ENCODE measurements around the gene CAB39L. TPM values are rescaled to one million over a fixed set of nuclear protein-coding genes. Genes with fewer than 3 reads are reported as not detected.

Gene CAB39L
- total RNA-seq, 1 donor from 2014 or later, result 13.3 TPM

GRCh38 chr13:49409008-49409407 lies 34.9 kb downstream of the CAB39L start:
- Mint-ChIP-seq H3K36me3 (peaks cover 18% of the 10 kb centered on the region), H3K4me3 (no peak overlapping the region), H3K27ac (no peak overlapping the region), H3K9me3 (peaks cover 19% of the 10 kb centered on the region), H3K4me1 (peaks cover 3% of the 10 kb centered on the region), H3K27me3 (ENCODE audit: low read depth) (no peaks in the 10 kb centered on the region)
- no peak for DNase-seq (ENCODE audit: low spot score in 2 of 2, unreplicated experiment in 2 of 2)
- no peak for TF ChIP-seq CTCF (IDR thresholded peaks at IDR 0.05; ENCODE audit: unreplicated experiment)

GRCh38 chr13:49407936-49408335 lies 35.9 kb downstream of the CAB39L start:
- TF ChIP-seq CTCF (IDR thresholded peaks at IDR 0.05; ENCODE audit: unreplicated experiment), result no peak
- no peak for DNase-seq (ENCODE audit: low spot score in 2 of 2, unreplicated experiment in 2 of 2)

GRCh38 chr13:49407068-49407467 lies 36.8 kb downstream of the CAB39L start:
- no peak overlapping the region for H3K4me3 Mint-ChIP-seq
- TF ChIP-seq CTCF (IDR thresholded peaks at IDR 0.05; ENCODE audit: unreplicated experiment), result no peak
- no peaks in the 10 kb centered on the region for H3K27me3 Mint-ChIP-seq (ENCODE audit: low read depth)

More at GRCh38 chr13:49407936-49408335, 35.9 kb downstream of the CAB39L start:
- no peak overlapping the region for H3K4me3 Mint-ChIP-seq
- peaks cover 22% of the 10 kb centered on the region for H3K36me3 Mint-ChIP-seq
- H3K9me3 Mint-ChIP-seq, result peaks cover 27% of the 10 kb centered on the region
- H3K27me3 Mint-ChIP-seq (ENCODE audit: low read depth), result no peaks in the 10 kb centered on the region
- H3K4me1 Mint-ChIP-seq, result peaks cover 3% of the 10 kb centered on the region
- H3K27ac Mint-ChIP-seq, result no peak overlapping the region

GRCh38 chr13:49404703-49405020 lies 39.2 kb downstream of the CAB39L start:
- no peak for TF ChIP-seq CTCF (IDR thresholded peaks at IDR 0.05; ENCODE audit: unreplicated experiment)
- no peak for DNase-seq (ENCODE audit: low spot score in 2 of 2, unreplicated experiment in 2 of 2)
- Mint-ChIP-seq H3K27me3 (ENCODE audit: low read depth) (no peaks in the 10 kb centered on the region), H3K4me3 (no peak overlapping the region), H3K36me3 (peaks cover 22% of the 10 kb centered on the region), H3K27ac (no peak overlapping the region), H3K9me3 (peaks cover 27% of the 10 kb centered on the region), H3K4me1 (peaks cover 26% of the 10 kb centered on the region)

More at GRCh38 chr13:49407068-49407467, 36.8 kb downstream of the CAB39L start:
- Mint-ChIP-seq H3K9me3 (peaks cover 27% of the 10 kb centered on the region), H3K36me3 (peaks cover 22% of the 10 kb centered on the region), H3K27ac (no peak overlapping the region), H3K4me1 (peaks cover 7% of the 10 kb centered on the region)
- DNase-seq (ENCODE audit: low spot score in 2 of 2, unreplicated experiment in 2 of 2), result no peak

- Mint-ChIP-seq H3K27me3 (ENCODE audit: low read depth) (no peaks in the 10 kb centered on the region), H3K4me3 (no peak overlapping the region), H3K27ac (no peak overlapping the region)
Measured at GRCh38 chr13:49403996-49404702, 39.7 kb downstream of the CAB39L start.

More at GRCh38 chr13:49403996-49404702, 39.7 kb downstream of the CAB39L start:
- no peak for TF ChIP-seq CTCF (IDR thresholded peaks at IDR 0.05; ENCODE audit: unreplicated experiment)
- no peak for DNase-seq (ENCODE audit: low spot score in 2 of 2, unreplicated experiment in 2 of 2)
- H3K36me3 Mint-ChIP-seq, result peaks cover 22% of the 10 kb centered on the region
- H3K9me3 Mint-ChIP-seq, result peaks cover 27% of the 10 kb centered on the region
- H3K4me1 Mint-ChIP-seq, result peaks cover 24% of the 10 kb centered on the region
